Endothelial cell of umbilical vein (primary cell): Measurements from ENCODE around the gene GDI2. TPM values are rescaled to one million over a fixed set of nuclear protein-coding genes. Genes with fewer than 3 reads are reported as not detected.

Source experiments
- BruUV-seq: library from RNA; stranded (reverse); fragments of 400-500 nt; replicated peaks from 2 replicates; lab custom pipeline; 2021; lab: Mats Ljungman, UMichigan
- CTCF ChIA-PET: fragments of 300-600, 350-600 bp; sonication (Branson Sonifier 250); formaldehyde crosslinking; loops from one replicate; lab custom pipeline; 2021; ENCODE audit warnings: antibody characterized with exemption, inconsistent platforms; lab: Charles Lee
- POLR2A ChIA-PET: fragments of 300-600, 350-600 bp; sonication (Branson Sonifier 250); formaldehyde crosslinking; loops from one replicate; lab custom pipeline; 2021; ENCODE audit warnings: antibody characterized with exemption, inconsistent platforms; lab: Charles Lee
- DNase-seq: peaks from one replicate; pipeline ENCODE4 v3.0.0-alpha.2; 2011; ENCODE audit warnings: low read depth, low spot score
- FAIRE-seq: peaks from 2 replicates; lab custom pipeline; 2011; peaks lifted over from hg19 to GRCh38; lab: Jason Lieb, UNC
- H2AFZ ChIP-seq: 2 replicates; pipeline ENCODE4 v1.6.0; 2012; ENCODE audit warnings: low read depth, low read length, control low read depth, inconsistent platforms
- H3K27ac ChIP-seq: 2 replicates; pipeline ENCODE4 v1.5.1; 2011; ENCODE audit warnings: low read depth, mild to moderate bottlenecking, control low read depth, low read length, moderate library complexity; ENCODE audit not compliant: insufficient read depth
- H3K27me3 ChIP-seq, 2 experiments: 2 replicates each; pipeline versions ENCODE4 v1.6.0 to v1.6.1; 2011; ENCODE audit warnings: low read length in 2 of 2, mixed read lengths in 1 of 2; ENCODE audit not compliant: control insufficient read depth in 2 of 2, insufficient read depth in 2 of 2
- H3K36me3 ChIP-seq, 2 experiments: 2 replicates in 1 of 2; 3 replicates in 1 of 2; pipeline ENCODE4 v1.5.1; 2011; ENCODE audit warnings: low read length in 2 of 2, mild to moderate bottlenecking in 1 of 2, moderate library complexity in 1 of 2; ENCODE audit not compliant: control insufficient read depth in 2 of 2, insufficient read depth in 2 of 2; ENCODE audit errors: extremely low read depth in 1 of 2
- H3K4me1 ChIP-seq: 3 replicates; pipeline ENCODE4 v1.5.1; 2011; ENCODE audit warnings: mild to moderate bottlenecking, low read length; ENCODE audit not compliant: control insufficient read depth, insufficient read depth; ENCODE audit errors: extremely low read depth
- H3K4me2 ChIP-seq: 2 replicates; pipeline ENCODE4 v1.6.1; 2011; ENCODE audit warnings: low read length, control low read depth, mixed read lengths; ENCODE audit not compliant: insufficient read depth
- H3K4me3 ChIP-seq, 3 experiments: fragments of 200-600 bp in 1 of 3; sonication (generic), shearing (Covaris generic) in 1 of 3; replicated peaks in 1 of 3; 2 replicates each; pipeline ENCODE4 v1.5.1; 2011 to 2016; ENCODE audit warnings: control low read depth in 3 of 3, low read length in 3 of 3, mild to moderate bottlenecking in 2 of 3, inconsistent platforms in 1 of 3, low read depth in 1 of 3, moderate library complexity in 1 of 3; ENCODE audit not compliant: insufficient read depth in 1 of 3
- H3K79me2 ChIP-seq: 2 replicates; pipeline ENCODE4 v1.6.0; 2012; ENCODE audit warnings: low read length, inconsistent platforms; ENCODE audit not compliant: control insufficient read depth, insufficient read depth
- H3K9ac ChIP-seq: replicated peaks from 2 replicates; pipeline ENCODE3; 2011; ENCODE audit warnings: low read length, control low read depth; ENCODE audit not compliant: insufficient read depth; ENCODE audit errors: extremely low read depth
- H3K9me1 ChIP-seq: replicated peaks from 3 replicates; pipeline ENCODE4 v1.6.0; 2011; ENCODE audit warnings: mild to moderate bottlenecking, low read length; ENCODE audit not compliant: control insufficient read depth, insufficient read depth; ENCODE audit errors: extremely low read depth
- H3K9me3 ChIP-seq: replicated peaks from 2 replicates; pipeline ENCODE4 v1.5.1; 2012; ENCODE audit warnings: low read length, inconsistent platforms; ENCODE audit not compliant: control insufficient read depth, insufficient read depth
- H4K20me1 ChIP-seq: replicated peaks from 2 replicates; pipeline ENCODE3; 2011; ENCODE audit warnings: mild to moderate bottlenecking, low read length; ENCODE audit not compliant: control insufficient read depth, insufficient read depth; ENCODE audit errors: extremely low read depth
- EZH2 ChIP-seq: IDR thresholded peaks from 2 replicates; pipeline ENCODE4 v1.6.1; 2012; ENCODE audit warnings: borderline replicate concordance, low read depth, mild to moderate bottlenecking, moderate library complexity, low read length, inconsistent platforms; ENCODE audit not compliant: severe bottlenecking
- FOS ChIP-seq: IDR thresholded peaks from 2 replicates; pipeline ENCODE4 v1.6.1; 2011; ENCODE audit warnings: mild to moderate bottlenecking, low read length, moderate library complexity, borderline replicate concordance; ENCODE audit not compliant: insufficient read depth
- JUN ChIP-seq: IDR thresholded peaks from 2 replicates; pipeline ENCODE4 v1.6.1; 2011; ENCODE audit warnings: borderline replicate concordance, low read depth; ENCODE audit not compliant: insufficient read length, insufficient read depth
- MYC ChIP-seq: IDR thresholded peaks from one replicate; pipeline ENCODE4 v1.6.1; 2011; ENCODE audit warnings: mild to moderate bottlenecking, low read depth, low read length
- POLR2A ChIP-seq: IDR thresholded peaks from 2 replicates; pipeline ENCODE4 v1.6.1; 2012; ENCODE audit warnings: low read depth, mild to moderate bottlenecking, control low read depth, low read length
- POLR2AphosphoS5 ChIP-seq: IDR thresholded peaks from 2 replicates; pipeline ENCODE4 v1.6.1; 2012; ENCODE audit warnings: low read depth, mild to moderate bottlenecking, control low read depth, low read length, moderate library complexity; ENCODE audit not compliant: insufficient read depth
- dilution Hi-C: fragments of 300-500 bp; cut with MboI; formaldehyde crosslinking; loops from one replicate; pipeline ENCODE4 v1.15.0; 2019; ENCODE audit warnings: low sequenced_read_pairs; ENCODE audit not compliant: extremely low pct_ligation_motif_present
- intact Hi-C: fragments of 100-400 bp; cut with micrococcal nuclease; formaldehyde crosslinking; loops from one replicate; pipeline ENCODE4 v1.10.0; 2022
- polyA plus RNA-seq, 4 experiments: library from polyadenylated mRNA; depleted of rRNA in 3 of 4; stranded (reverse) in 3 of 4; unstranded in 1 of 4; fragments of >200 nt; gene quantifications; 2 replicates each; pipeline versions ENCODE4 v1.2.1 to v1.2.3, GENCODE V29; 2011 to 2012; ENCODE audit warnings: missing spikeins in 1 of 4
- total RNA-seq: library from RNA; stranded (reverse); gene quantifications from 2 replicates; pipeline ENCODE4 v1.2.3, GENCODE V29; 2021
- TF ChIP-seq, protein P1 (sequence below): IDR thresholded peaks from 2 replicates; pipeline ENCODE4 v1.6.1; 2011; ENCODE audit not compliant: insufficient read depth, insufficient read length
- TF ChIP-seq, protein P2 (sequence below), 2 donors: IDR thresholded peaks; 1 replicate in 1 of 2; 2 replicates in 1 of 2; pipeline ENCODE4 v1.5.1; 2011; ENCODE audit warnings: low read length in 2 of 2, mild to moderate bottlenecking in 2 of 2, moderate library complexity in 2 of 2, control low read depth in 1 of 2, inconsistent platforms in 1 of 2, low read depth in 1 of 2; ENCODE audit not compliant: insufficient read depth in 1 of 2; ENCODE audit errors: extremely low read depth in 1 of 2

Gene GDI2
- total and polyA plus RNA-seq, 2 donors (not counting 3 experiments of a cell fraction or from before 2014, with no cell fraction given), result 154 to 307 TPM

DNA sequence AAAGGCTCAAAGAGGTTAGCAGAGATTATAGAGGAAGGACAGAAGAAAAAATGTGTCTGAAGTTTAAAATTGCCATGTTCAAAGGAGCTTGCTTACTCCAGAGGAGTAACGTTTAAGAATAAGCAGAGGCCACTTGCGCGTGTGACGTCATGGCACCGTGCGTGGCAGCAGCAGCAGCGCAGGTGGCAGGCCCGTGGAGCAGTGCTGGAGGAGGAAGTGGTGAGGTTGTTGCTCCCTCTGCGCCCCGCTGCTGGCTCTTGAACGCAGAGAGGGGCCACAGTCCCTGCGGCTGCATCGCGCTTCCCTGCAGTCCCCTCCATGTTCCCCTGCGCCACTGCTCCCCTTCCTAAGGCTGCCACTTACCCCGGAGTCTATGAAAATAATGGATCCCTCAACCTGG, 37.5 kb downstream of the GDI2 start:
- Histone ChIP-seq H3K9me3 (no peaks in the 10 kb centered on the region), H3K9ac (no peak overlapping the region), H3K4me2 (no peak overlapping the region), H2AFZ (no peak overlapping the region), H3K79me2 (peaks cover 89% of the 10 kb centered on the region), H3K27me3 (no peaks in the 10 kb centered on the region), H3K4me3 (no peak overlapping the region), H3K36me3 (peaks cover 11 to 12% of the 10 kb centered on the region in 2 experiments), H4K20me1 (peaks cover 18% of the 10 kb centered on the region), H3K4me1 (peaks cover 8% of the 10 kb centered on the region), H3K9me1 (no peaks in the 10 kb centered on the region), H3K27ac (no peak overlapping the region)
- FAIRE-seq, result no peak
- TF ChIP-seq, protein P1, sequence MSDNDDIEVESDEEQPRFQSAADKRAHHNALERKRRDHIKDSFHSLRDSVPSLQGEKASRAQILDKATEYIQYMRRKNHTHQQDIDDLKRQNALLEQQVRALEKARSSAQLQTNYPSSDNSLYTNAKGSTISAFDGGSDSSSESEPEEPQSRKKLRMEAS, result no peak
- TF ChIP-seq POLR2AphosphoS5, result no peak
- POLR2A ChIA-PET, result no interaction called here
- intact Hi-C loops (no loop called here), dilution Hi-C loops (no loop called here)
- no peak for DNase-seq
- CTCF ChIA-PET, result interaction anchor here (0.9 to 1.9 kb wide), 5 partner anchors 12 to 23 kb away, joined by 3 to 4 read pairs (median 4); no protein-coding TSS in a partner anchor
- BruUV-seq, result no TSS peak

DNA sequence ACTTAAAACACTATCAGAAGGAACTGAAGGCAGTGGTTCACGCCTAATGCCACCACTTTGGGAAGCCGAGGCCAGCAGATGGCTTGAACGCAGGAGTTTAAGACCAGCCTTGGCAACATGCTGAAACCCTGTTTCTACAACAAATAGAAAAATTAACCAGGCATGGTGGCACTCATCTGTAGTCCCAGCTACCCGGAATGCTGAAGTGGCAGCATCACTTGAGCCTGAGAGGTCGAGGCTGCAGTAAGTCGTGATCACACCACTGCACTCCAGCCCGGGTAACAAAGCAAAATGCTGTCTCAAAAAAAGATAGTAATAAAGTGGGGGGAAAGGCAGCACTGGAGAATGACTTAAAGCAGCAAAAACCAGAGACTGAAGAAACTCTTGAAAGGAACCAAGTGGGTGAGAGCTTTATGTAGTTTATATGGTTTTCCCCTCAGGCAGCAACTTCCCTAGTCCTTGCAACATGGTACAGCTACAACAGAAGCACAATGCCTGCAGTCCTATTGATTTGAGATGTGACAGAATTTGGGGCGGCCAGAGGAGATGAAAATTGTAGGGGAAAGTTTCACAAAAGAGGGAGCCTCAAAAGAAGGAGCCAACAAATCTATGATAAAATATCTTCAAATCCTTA, 38.1 kb downstream of the GDI2 start:
- FAIRE-seq (no peak), DNase-seq (no peak)
- H3K36me3 ChIP-seq, result peaks cover 11 to 12% of the 10 kb centered on the region in 2 experiments
- H4K20me1 ChIP-seq, result peaks cover 18% of the 10 kb centered on the region
- H3K4me3 ChIP-seq, result no peak overlapping the region
- no peak for TF ChIP-seq POLR2A
- no peak for TF ChIP-seq JUN
- TF ChIP-seq FOS, result no peak
- TF ChIP-seq EZH2, result no peak
- TF ChIP-seq, protein P1, result no peak
- TF ChIP-seq MYC, result no peak
- TF ChIP-seq, protein P2, sequence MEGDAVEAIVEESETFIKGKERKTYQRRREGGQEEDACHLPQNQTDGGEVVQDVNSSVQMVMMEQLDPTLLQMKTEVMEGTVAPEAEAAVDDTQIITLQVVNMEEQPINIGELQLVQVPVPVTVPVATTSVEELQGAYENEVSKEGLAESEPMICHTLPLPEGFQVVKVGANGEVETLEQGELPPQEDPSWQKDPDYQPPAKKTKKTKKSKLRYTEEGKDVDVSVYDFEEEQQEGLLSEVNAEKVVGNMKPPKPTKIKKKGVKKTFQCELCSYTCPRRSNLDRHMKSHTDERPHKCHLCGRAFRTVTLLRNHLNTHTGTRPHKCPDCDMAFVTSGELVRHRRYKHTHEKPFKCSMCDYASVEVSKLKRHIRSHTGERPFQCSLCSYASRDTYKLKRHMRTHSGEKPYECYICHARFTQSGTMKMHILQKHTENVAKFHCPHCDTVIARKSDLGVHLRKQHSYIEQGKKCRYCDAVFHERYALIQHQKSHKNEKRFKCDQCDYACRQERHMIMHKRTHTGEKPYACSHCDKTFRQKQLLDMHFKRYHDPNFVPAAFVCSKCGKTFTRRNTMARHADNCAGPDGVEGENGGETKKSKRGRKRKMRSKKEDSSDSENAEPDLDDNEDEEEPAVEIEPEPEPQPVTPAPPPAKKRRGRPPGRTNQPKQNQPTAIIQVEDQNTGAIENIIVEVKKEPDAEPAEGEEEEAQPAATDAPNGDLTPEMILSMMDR (IDR thresholded peaks at IDR 0.05; ENCODE audit: extremely low read depth in 1 of 2, insufficient read depth in 1 of 2, low read depth in 1 of 2, low read length in 2 of 2), result no peak
- no peak overlapping the region for H3K9ac ChIP-seq
- BruUV-seq, result no TSS peak
- intact Hi-C loops, result no loop called here
- ChIA-PET POLR2A (no interaction called here), CTCF (interaction anchor here (0.9 to 1.0 kb wide), 3 partner anchors 12 to 22 kb away, joined by 3 read pairs; no protein-coding TSS in a partner anchor)
- no peak overlapping the region for H3K4me2 ChIP-seq
- H3K79me2 ChIP-seq, result peaks cover 84% of the 10 kb centered on the region
- no peaks in the 10 kb centered on the region for H3K9me1 ChIP-seq
- H3K27me3 ChIP-seq, result no peaks in the 10 kb centered on the region
- no peaks in the 10 kb centered on the region for H3K9me3 ChIP-seq
- dilution Hi-C loops, result no loop called here
- peaks cover 8% of the 10 kb centered on the region for H3K4me1 ChIP-seq
- no peak overlapping the region for H3K27ac ChIP-seq
- H2AFZ ChIP-seq, result no peak overlapping the region
